HG03280 (cell line): ENCODE data around the gene NGEF.

Source experiments
- ATAC-seq: cut with Tn5 transposase; IDR thresholded peaks from one replicate; pipeline ENCODE4 v1.9.1; 2021; ENCODE audit warnings: mild to moderate bottlenecking, moderate library complexity; ENCODE audit not compliant: unreplicated experiment

Gene NGEF

DNA sequence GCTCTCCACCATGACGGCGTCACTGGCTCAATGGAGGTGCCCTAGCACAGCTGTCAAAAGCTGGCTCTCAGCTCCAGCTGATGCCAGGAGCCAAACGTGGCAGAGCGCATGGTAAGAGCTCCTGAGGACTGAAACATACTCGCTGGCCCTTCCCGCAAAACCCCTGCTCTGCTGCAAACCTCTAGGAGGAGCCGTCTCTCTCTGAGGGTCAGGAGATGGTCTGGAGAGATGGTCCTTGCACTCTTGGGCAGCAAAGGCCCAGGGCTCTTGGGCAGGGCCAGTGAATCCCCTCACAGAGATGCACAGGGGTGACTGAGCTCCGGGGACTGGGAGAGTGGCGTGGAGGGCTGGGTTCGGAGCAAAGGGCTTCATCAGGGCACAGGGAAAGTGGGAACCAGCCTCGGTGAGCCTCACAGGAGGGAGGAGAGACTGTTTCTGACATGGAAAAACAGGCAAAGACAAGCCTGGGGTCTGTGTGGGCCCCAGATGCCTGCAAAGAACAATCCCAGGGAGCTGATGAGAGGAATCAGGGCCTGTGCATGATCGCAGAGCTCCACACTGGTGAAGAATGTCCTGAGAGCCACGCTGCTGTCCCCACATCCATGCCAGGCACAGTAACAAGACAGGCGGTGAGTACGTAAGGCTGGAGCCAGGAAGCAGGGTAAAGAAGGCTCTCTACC lies 125.7 kb downstream of the NGEF start:
- no peak for ATAC-seq

GRCh38 chr2:232886632-232887031 lies 126.4 kb downstream of the NGEF start:
- ATAC-seq: no peak

DNA sequence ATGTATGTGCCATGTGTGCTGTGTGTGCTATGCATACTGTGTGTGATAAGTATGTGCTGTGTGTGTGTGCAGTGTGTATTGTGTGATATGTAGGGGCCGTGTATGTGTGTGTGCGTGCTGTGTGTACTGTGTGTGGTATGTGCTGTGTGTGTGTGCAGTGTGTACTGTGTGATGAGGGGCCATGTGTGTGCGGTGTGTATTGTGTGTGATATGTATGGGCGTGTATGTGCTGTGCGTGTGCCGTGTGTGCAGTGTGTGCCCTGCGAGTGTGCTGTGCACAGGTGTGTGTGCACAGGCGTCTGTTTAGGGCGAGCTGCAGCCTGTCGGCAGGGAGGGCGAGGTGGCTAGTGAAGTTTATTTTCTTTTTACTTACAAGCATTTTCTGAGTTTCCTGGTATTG lies 126.9 kb downstream of the NGEF start:
- no peak for ATAC-seq

DNA sequence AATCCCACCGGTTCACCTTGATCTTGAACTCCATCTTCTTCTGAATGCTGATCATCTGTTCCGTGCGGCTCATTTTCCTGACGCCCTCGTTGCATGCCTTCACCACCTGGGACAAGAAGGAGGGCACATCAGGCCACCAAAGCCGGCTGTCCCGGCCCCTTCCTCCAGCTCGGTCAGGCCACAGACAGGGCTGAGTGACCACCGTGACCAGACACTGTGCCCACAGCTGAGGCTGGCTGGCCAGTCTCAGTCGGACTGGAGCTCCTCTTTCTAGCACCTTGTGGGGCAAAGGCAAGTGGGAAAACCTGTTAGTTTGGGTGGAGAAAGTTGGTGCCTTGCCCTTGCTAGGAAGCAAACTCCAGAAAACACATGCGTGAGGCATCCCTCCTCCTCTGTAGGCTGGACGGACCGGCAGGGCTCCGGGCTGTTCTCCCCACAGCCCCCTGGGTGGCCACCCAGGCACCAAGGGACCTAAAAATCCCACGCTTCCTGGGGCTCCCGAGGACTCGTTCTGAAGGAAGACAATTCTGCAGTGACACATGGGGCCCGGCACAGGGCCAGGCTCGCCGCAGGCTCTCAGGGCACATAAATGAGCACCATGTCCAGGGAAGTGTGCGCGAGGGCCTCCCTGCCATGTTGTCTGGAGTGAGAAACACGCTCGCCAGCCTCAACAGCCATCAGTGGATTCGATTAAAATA lies 127.6 kb downstream of the NGEF start:
- no peak for ATAC-seq

DNA sequence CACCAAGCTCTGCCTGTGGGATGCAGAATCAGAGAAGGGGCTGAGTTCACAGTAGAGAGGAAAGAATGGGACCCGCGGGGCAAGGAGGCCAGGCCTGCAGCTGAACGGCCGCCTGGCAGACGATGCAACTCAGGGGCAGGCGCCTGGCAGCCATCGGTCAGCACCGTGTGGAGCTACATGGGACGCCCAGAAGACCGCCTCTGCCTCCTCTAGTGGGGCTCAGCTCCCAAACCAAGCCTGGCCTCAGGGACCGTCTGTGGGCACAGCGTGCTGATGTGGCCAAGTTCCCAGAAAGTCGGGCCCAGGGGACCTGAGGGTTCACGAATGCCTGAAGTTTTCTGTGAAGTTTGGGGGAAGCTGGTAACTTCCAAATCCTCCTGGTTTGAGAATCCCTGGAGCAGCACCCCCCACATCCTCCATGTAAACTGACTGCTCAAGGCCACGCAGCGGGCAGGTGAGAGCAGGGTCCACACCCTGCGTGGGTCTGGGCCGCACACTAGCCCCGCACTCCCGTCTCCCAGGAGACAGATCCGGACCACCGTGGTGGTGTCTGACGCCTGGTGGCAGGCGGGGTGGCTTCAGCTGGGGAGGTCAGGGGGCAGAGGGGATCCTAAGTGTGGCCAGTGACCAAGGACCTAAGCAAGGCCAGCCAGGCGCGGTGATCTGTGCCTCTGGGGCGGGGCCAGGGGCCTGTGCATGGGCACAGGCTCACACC lies 128.3 kb downstream of the NGEF start:
- no peak for ATAC-seq

DNA sequence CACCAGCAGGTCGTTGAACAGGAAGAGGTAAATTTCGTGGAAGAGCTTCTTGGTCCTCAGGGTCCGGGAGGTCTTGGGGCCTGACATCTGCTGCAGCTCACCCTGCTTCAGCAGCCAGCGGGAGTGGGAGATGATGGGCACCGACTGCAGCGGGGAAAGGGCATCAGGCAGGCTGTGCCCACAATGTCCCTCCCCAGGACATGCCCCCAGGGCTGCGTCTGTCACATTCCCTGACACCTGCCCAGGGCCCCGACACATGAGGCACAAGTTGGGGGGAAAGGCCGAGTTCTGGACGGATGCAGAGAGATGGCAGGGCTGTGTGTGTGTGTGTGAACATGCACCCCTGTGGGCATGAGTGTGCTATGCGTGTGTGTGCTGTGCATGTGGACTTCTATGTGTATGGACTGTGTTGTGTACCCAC lies 129.0 kb downstream of the NGEF start:
- ATAC-seq: no peak

- ATAC-seq: no peak
Observed at GRCh38 chr2:232883116-232883721, 129.8 kb downstream of the NGEF start.

- ATAC-seq: no peak
Observed at GRCh38 chr2:232882505-232883115, 130.4 kb downstream of the NGEF start.

- no peak for ATAC-seq
Observed at GRCh38 chr2:232882085-232882484, 131.0 kb downstream of the NGEF start.

GRCh38 chr2:232880764-232881351 lies 132.2 kb downstream of the NGEF start:
- ATAC-seq: no peak

- ATAC-seq: no peak
Observed at GRCh38 chr2:232879618-232880494, 133.2 kb downstream of the NGEF start.

DNA sequence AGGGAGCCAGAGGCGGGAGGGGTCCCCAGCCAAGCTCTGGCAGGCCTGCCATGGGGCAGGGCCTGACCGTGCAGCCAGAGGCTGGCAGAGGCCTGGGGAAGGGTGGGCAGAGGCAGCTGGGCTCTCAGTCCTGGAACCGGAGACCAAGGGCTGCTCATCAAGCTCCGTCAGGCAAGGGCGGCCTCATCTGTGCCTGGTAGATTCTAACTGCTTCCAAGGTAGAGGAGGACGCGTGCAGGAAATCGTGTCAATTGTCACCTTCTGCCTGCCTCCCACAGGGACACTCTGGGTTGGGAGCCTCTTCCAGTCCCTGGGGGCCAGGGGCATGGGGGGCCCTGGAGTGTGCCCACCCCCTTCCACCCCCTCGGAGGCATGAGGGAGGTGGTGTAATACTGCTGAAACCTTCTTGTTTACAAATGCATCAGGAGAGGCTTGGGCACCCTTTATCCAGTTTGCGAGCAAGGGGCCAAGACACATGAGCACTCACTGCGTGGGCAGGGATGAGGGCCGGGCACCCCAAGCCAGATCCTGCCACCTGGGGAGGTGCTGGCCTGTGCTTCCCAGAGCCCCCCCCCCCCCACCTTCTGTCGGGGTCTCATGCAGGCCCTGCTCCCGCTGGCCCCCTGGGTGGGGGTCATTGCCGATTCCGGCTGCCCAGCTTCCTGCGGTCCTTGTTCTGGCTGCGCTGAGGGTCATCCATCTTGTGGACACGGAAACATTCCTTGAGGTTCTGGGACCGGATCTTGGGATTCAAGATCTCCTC lies 134.0 kb downstream of the NGEF start:
- no peak for ATAC-seq

DNA sequence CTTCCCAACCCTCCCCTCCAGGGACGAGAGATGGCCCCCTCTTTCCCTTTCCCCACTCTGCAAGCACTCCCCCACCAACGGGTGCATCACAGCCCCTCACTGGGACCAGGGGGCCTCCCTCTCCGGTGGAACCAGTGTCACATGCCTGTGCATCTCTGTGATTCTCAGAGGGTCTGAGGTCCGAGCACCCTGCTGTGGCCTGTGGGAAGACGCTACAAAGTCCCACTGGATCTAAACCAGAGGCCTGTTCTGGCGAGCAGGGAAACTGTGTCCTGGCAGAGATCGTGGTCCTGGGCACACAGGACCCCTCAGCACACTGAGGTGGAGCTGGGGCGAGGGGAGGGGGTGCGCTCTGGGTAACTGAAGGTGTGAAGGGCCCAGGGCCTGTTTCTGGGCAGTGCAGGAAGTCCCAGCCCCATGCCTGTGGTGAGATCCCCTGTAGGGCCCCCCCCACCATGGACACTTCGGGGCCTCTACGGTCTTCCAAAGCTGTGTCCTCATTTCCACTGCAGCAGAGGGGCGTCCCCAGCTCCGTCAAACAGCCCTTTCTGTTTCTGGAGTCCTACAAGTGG lies 135.0 kb downstream of the NGEF start:
- ATAC-seq: no peak

GRCh38 chr2:232876978-232877441 lies 136.0 kb downstream of the NGEF start:
- no peak for ATAC-seq

- ATAC-seq: no peak
Observed at GRCh38 chr2:232876161-232876977, 136.7 kb downstream of the NGEF start.

DNA sequence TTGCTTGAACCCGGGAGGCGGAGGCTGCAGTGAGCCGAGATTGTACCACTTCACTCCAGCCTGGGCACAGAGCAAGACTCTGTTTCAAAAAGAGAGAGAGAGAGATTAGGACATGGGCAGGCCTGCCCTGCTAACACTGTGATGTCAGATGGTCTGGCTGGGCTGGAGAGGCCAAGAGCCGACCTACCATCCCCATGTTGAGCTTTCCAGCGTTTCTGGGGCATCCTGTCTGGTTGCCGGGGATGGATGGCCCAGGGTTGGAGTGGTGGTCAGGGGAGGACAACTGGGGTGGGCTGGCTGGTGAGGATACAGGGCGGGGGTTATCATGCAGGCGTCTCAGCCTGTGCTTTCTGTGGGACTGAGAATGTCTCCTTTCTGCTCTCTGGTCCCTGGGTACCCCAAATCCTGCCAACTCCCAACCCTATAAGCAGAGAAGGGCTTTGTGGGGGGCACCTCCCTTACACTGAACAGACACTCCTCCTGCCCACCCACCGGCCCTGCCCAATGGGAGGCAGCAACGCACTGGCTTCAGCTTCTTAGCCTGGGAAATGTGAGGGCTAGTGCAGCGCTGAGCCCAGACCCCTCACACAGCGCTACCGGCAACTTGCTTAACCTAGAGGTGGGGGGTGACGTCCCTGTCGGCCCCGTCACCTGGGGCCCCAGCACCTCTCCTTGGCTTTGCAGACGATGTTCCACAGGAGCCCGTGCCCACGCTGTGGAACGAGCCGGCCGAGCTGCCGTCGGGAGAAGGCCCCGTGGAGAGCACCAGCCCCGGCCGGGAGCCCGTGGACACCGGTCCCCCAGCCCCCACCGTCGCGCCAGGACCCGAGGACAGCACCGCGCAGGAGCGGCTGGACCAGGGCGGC lies 137.6 kb downstream of the NGEF start:
- ATAC-seq: no peak

- no peak for ATAC-seq
Observed at GRCh38 chr2:232874677-232875223, 138.3 kb downstream of the NGEF start.
